Mesenchymal stem cell (in vitro differentiated cells and primary cell): ENCODE results near the gene GOLGA8A.
"Not testable (repeated sequence)": the region's sequence is repeated elsewhere in the genome, so short reads cannot be mapped to it uniquely, and the experiment has no call there.

Experiments used
- DNase-seq: peaks from one replicate; pipeline ENCODE4 v3.0.0-alpha.2; 2013
- H2AFZ ChIP-seq: one replicate; pipeline ENCODE4 v1.6.1; 2013; ENCODE audit warnings: low read depth, mild to moderate bottlenecking, control low read depth, inconsistent platforms, low read length, moderate library complexity
- H2AK5ac ChIP-seq: 2 replicates; pipeline ENCODE4 v1.6.1; 2013; ENCODE audit warnings: low read length, moderate library complexity, mild to moderate bottlenecking, inconsistent platforms; ENCODE audit not compliant: severe bottlenecking
- H2BK120ac ChIP-seq: one replicate; pipeline ENCODE4 v1.6.1; 2013; ENCODE audit warnings: low read depth, mild to moderate bottlenecking, inconsistent platforms, low read length, moderate library complexity
- H2BK12ac ChIP-seq, 2 experiments: one replicate each; pipeline ENCODE4 v1.6.1; 2013; ENCODE audit warnings: inconsistent platforms in 2 of 2, low read length in 2 of 2, mild to moderate bottlenecking in 2 of 2, moderate library complexity in 2 of 2, control low read depth in 1 of 2
- H2BK15ac ChIP-seq: one replicate; pipeline ENCODE4 v1.6.1; 2013; ENCODE audit warnings: mild to moderate bottlenecking, low read depth, inconsistent platforms; ENCODE audit not compliant: poor library complexity, severe bottlenecking
- H2BK5ac ChIP-seq: 2 replicates; pipeline ENCODE4 v1.6.1; 2013; ENCODE audit warnings: low read depth, mild to moderate bottlenecking, low read length, control low read depth, inconsistent platforms; ENCODE audit not compliant: poor library complexity, severe bottlenecking
- H3K14ac ChIP-seq, 2 experiments: one replicate each; pipeline ENCODE4 v1.6.1; 2013; ENCODE audit warnings: inconsistent platforms in 2 of 2, low read length in 2 of 2, control low read depth in 1 of 2, mild to moderate bottlenecking in 1 of 2, moderate library complexity in 1 of 2
- H3K18ac ChIP-seq, 2 experiments: one replicate each; pipeline ENCODE4 v1.6.1; 2013; ENCODE audit warnings: inconsistent platforms in 2 of 2, low read length in 2 of 2, control low read depth in 1 of 2, low read depth in 1 of 2, mild to moderate bottlenecking in 1 of 2
- H3K23ac ChIP-seq, 2 experiments: one replicate each; pipeline ENCODE4 v1.6.1; 2013; ENCODE audit warnings: inconsistent platforms in 2 of 2, low read length in 2 of 2, mild to moderate bottlenecking in 2 of 2, moderate library complexity in 2 of 2, control low read depth in 1 of 2
- H3K27ac ChIP-seq: 2 replicates; pipeline ENCODE4 v1.5.1; 2013; ENCODE audit warnings: mild to moderate bottlenecking, moderate library complexity, low read length, control low read depth, inconsistent platforms; ENCODE audit not compliant: poor library complexity, severe bottlenecking
- H3K27me3 ChIP-seq, 2 experiments: 2 replicates each; pipeline versions ENCODE4 v1.6.1 to v1.7.0; 2013; ENCODE audit warnings: low read length in 2 of 2, mild to moderate bottlenecking in 2 of 2, moderate library complexity in 2 of 2, control low read depth in 1 of 2, inconsistent platforms in 1 of 2; ENCODE audit not compliant: control insufficient read depth in 1 of 2, insufficient read depth in 1 of 2
- H3K36me3 ChIP-seq, 2 experiments: 2 replicates each; pipeline versions ENCODE4 v1.6.1 to v1.7.0; 2013; ENCODE audit warnings: low read length in 2 of 2, control low read depth in 1 of 2, inconsistent platforms in 1 of 2, low read depth in 1 of 2, mild to moderate bottlenecking in 1 of 2; ENCODE audit not compliant: insufficient read depth in 2 of 2, control insufficient read depth in 1 of 2
- H3K4ac ChIP-seq, 2 experiments: one replicate each; pipeline ENCODE4 v1.6.1; 2013; ENCODE audit warnings: inconsistent platforms in 2 of 2, low read length in 2 of 2, mild to moderate bottlenecking in 2 of 2, moderate library complexity in 2 of 2, control low read depth in 1 of 2, low read depth in 1 of 2
- H3K4me1 ChIP-seq: 2 replicates; pipeline ENCODE4 v1.6.1; 2013; ENCODE audit warnings: low read depth, low read length, control low read depth; ENCODE audit not compliant: control insufficient read depth, insufficient read depth
- H3K4me2 ChIP-seq: 2 replicates; pipeline ENCODE4 v1.6.1; 2013; ENCODE audit warnings: low read length, mild to moderate bottlenecking, inconsistent platforms; ENCODE audit not compliant: poor library complexity, severe bottlenecking
- H3K4me3 ChIP-seq, 2 experiments: 2 replicates each; pipeline versions ENCODE4 v1.5.1 to v1.7.0; 2013; ENCODE audit warnings: low read length in 2 of 2, mild to moderate bottlenecking in 2 of 2, control low read depth in 1 of 2, low read depth in 1 of 2; ENCODE audit not compliant: insufficient read depth in 1 of 2
- H3K79me1 ChIP-seq: replicated peaks from 2 replicates; pipeline ENCODE4 v1.6.1; 2013; ENCODE audit warnings: mild to moderate bottlenecking, control low read depth, low read length, inconsistent platforms; ENCODE audit not compliant: poor library complexity, severe bottlenecking
- H3K9ac ChIP-seq: 2 replicates; pipeline ENCODE4 v1.7.0; 2013; ENCODE audit warnings: mild to moderate bottlenecking, low read length, moderate library complexity
- H3K9me3 ChIP-seq: 2 replicates; pipeline ENCODE4 v1.7.0; 2013; ENCODE audit warnings: mild to moderate bottlenecking, low read length; ENCODE audit not compliant: control insufficient read depth
- H4K8ac ChIP-seq: one replicate; pipeline ENCODE4 v1.6.1; 2013; ENCODE audit warnings: inconsistent platforms, mild to moderate bottlenecking, low read length, moderate library complexity
- H4K91ac ChIP-seq: one replicate; pipeline ENCODE4 v1.6.1; 2013; ENCODE audit warnings: mild to moderate bottlenecking, low read length, inconsistent platforms
- WGBS: methylation state at CpG from one replicate; pipeline ENCODE4 v1.1.7; 2013; ENCODE audit warnings: mixed read lengths; 5-methylcytosine and 5-hydroxymethylcytosine counted together

GOLGA8A gene

GRCh38 chr15:34418435-34418834 is 19.2 kb downstream of the GOLGA8A start:
- H3K27ac ChIP-seq, H3K9ac ChIP-seq, H3K4me3 ChIP-seq, H3K4ac ChIP-seq, H3K79me1 ChIP-seq, H3K27me3 ChIP-seq, H3K4me2 ChIP-seq, H2AFZ ChIP-seq, DNase-seq, H3K23ac ChIP-seq, H2BK12ac ChIP-seq, H2BK5ac ChIP-seq, H2BK120ac ChIP-seq, H3K4me1 ChIP-seq, H4K91ac ChIP-seq, H3K18ac ChIP-seq, H2AK5ac ChIP-seq, H2BK15ac ChIP-seq, H4K8ac ChIP-seq, H3K9me3 ChIP-seq, H3K36me3 ChIP-seq: not testable (repeated sequence)
- WGBS: 90% methylated on average over 8 of the region's 8 CpGs
- peak overlapping the region in 1 of 2 experiments; percentile 28 for H3K14ac ChIP-seq

DNA sequence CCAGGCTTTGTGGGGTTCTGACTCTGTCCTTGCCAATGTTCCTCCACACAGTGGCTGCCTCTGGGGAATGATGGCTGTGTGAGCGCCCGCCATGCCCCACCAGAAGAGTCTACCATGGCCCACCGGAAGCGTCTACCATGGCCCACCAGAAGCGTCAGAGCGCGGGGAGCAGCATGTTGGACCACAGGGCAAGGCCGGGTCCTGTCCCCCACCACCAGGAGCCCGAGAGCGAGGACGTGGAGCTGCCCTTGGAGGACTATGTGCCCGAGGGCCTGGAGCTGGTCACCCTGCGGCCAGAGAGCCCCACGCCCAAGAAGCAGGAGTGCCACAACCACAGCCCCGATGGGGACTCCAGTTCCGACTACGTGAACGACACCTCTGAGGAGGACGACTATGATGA is 28.1 kb downstream of the GOLGA8A start:
- H2BK5ac ChIP-seq, H3K9ac ChIP-seq, H3K4me1 ChIP-seq, H3K18ac ChIP-seq, H3K27ac ChIP-seq, H4K8ac ChIP-seq, H3K9me3 ChIP-seq, H2AFZ ChIP-seq, DNase-seq, H3K23ac ChIP-seq, H3K79me1 ChIP-seq, H4K91ac ChIP-seq, H3K4ac ChIP-seq, H3K27me3 ChIP-seq, H3K36me3 ChIP-seq, H3K4me2 ChIP-seq, H2BK15ac ChIP-seq, H2AK5ac ChIP-seq, H3K4me3 ChIP-seq, H3K14ac ChIP-seq, H2BK12ac ChIP-seq, H2BK120ac ChIP-seq: not testable (repeated sequence)
- WGBS: no CpG with 5 or more reads among the region's 19 CpGs

DNA sequence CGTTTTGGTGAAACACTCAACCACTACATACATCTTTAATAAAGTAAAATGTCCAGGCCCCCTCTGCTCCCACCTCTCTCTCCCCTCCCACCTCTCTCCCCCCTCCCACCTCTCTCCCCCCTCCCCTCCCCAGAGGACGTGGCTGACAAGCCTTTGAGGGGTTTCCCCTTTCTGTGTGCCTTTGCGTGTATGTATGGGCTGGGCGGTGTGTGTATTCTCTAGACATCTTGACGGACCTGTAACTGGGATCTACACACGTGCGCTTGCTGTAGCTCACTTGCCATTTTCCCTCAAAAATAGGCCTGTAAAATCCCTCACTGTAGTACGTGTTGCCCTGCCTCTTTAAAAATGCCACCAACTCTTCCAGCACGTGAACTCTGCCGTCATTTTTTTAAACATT is 28.6 kb downstream of the GOLGA8A start:
- not testable (repeated sequence) for H3K4me3 ChIP-seq, H2AFZ ChIP-seq, H2BK5ac ChIP-seq, H4K8ac ChIP-seq, H3K4me2 ChIP-seq, H3K4ac ChIP-seq, H3K23ac ChIP-seq, H3K79me1 ChIP-seq, H2BK12ac ChIP-seq, H3K9me3 ChIP-seq, DNase-seq, H2BK120ac ChIP-seq, H3K14ac ChIP-seq, H3K18ac ChIP-seq, H4K91ac ChIP-seq, H3K36me3 ChIP-seq, H3K27me3 ChIP-seq, H2BK15ac ChIP-seq, H3K27ac ChIP-seq, H3K9ac ChIP-seq, H2AK5ac ChIP-seq, H3K4me1 ChIP-seq
- no CpG with 5 or more reads among the region's 10 CpGs for WGBS

- not testable (repeated sequence) for H2BK12ac ChIP-seq, H2BK15ac ChIP-seq, H2AFZ ChIP-seq
Measured at GRCh38 chr15:34403899-34404298, 33.7 kb downstream of the GOLGA8A start.

More at GRCh38 chr15:34403899-34404298, 33.7 kb downstream of the GOLGA8A start:
- H3K4me1 ChIP-seq, H3K36me3 ChIP-seq, H3K27me3 ChIP-seq, H3K23ac ChIP-seq, H4K91ac ChIP-seq, H4K8ac ChIP-seq, H2BK5ac ChIP-seq, H3K9me3 ChIP-seq, H3K9ac ChIP-seq, H3K4me3 ChIP-seq, H3K79me1 ChIP-seq, H3K14ac ChIP-seq, H2AK5ac ChIP-seq, H3K4me2 ChIP-seq, DNase-seq, H3K27ac ChIP-seq, H3K18ac ChIP-seq, H2BK120ac ChIP-seq, H3K4ac ChIP-seq: not testable (repeated sequence)
- WGBS: no CpG with 5 or more reads among the region's 3 CpGs
